Cerebellar cortex (tissue), 1 donor: ENCODE measurements around the gene FAM163B.
"Not testable (repeated sequence)": the region's sequence is repeated elsewhere in the genome, so short reads cannot be mapped to it uniquely, and the experiment has no call there.

Source experiments
- DNase-seq: peaks from one replicate; pipeline ENCODE4 v3.0.0-alpha.2; 2015; ENCODE audit warnings: low spot score

The FAM163B gene

DNA sequence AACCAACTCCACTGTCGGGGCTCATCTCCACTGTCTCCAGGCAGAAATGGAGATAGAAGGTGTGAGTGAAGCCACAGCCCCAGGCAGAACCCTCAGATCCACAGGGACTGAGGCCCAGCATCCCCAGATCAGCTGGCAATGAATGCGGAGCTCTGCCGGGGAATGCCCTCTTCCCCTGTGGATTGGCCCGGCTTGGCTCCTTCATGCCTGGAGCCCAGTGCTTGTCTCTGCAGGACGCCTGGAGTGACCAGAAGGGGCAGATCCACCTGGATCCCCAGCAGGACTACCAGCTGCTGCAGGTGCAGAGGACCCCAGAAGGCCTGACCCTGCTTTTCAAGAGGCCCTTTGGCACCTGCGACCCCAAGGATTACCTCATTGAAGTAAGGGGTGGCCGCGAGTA, 30.4 kb upstream of the FAM163B start:
- DNase-seq: no peak

DNA sequence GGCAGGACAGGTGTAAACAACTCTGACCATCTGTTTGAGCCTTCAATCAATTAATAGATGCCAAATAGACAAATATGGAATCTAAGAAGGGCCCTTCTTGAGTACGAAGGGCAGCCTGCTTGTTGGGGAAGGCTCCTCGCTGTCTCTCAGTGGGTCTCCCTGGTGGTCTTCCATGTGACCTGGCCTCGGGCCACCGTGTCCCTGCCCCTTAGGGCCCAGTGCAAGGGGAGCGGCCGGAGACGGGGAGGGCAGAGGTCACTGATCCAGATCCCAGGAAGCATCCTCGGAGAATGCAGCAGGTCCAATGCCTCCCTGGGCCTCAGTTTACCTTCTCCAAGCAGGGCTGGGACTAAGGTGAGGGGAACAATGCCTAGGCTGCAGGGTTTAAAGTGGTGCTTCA, 29.5 kb upstream of the FAM163B start:
- no peak for DNase-seq

DNA sequence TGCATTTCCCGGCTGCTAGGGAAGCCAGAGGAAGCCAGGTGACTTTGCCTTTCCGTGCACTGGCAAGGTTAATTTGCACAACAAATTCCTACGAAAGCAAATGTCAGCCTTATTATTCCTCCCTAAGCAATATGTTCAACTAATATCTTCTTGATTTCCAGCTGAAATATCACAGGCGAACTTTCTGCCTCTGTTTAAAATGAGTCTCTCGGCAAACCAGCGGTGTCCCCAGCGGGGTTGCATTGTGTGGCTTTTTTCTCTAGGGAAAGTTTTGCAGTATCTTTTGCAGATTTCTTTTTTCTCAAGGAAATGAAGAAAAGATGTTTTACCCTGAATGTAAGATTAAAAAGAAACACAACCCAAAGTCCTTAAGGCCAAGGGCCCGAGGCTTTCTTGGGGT, 28.9 kb upstream of the FAM163B start:
- DNase-seq: no peak

DNA sequence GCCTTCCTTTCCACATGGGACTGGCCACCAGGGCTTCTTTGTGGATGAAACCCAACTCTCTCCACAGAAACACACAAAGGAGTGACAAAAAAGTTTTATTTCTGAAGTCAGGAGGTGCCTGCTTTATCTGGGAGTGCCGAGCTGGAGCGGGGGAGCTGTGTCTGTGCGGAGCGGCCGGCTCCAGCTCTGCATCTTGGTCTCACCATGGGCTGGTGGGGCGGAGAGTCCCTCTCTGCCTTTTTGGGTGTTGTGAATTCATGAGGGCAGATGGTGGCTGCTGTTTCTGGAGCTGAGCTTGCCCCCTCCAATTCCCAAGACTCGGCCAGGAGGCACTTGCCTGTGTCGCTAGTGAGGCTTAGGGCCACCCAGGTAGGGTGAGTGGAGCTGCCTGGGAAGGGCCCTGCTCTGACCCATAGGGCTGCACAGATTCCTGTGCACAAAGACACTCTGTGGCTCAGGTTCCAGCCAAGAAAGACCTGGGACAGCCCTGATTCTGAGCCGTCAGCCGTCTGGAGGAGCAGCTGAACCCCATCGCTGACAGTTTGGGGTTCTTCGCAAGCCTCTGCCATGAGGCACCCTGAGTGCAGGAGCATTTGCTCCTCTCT, 28.4 kb upstream of the FAM163B start:
- DNase-seq: no peak

- DNase-seq: no peak
Measured at GRCh38 chr9:133636902-133637301, 27.7 kb upstream of the FAM163B start.

- no peak for DNase-seq
Measured at GRCh38 chr9:133635533-133636531, 26.6 kb upstream of the FAM163B start, which contains the start of gene DBH. Gene DBH, plus strand, starts transcription at chr9:133636363. Its CDS starts 9 bp downstream, at chr9:133636372.

GRCh38 chr9:133635098-133635497, 25.9 kb upstream of the FAM163B start:
- no peak for DNase-seq

DNA sequence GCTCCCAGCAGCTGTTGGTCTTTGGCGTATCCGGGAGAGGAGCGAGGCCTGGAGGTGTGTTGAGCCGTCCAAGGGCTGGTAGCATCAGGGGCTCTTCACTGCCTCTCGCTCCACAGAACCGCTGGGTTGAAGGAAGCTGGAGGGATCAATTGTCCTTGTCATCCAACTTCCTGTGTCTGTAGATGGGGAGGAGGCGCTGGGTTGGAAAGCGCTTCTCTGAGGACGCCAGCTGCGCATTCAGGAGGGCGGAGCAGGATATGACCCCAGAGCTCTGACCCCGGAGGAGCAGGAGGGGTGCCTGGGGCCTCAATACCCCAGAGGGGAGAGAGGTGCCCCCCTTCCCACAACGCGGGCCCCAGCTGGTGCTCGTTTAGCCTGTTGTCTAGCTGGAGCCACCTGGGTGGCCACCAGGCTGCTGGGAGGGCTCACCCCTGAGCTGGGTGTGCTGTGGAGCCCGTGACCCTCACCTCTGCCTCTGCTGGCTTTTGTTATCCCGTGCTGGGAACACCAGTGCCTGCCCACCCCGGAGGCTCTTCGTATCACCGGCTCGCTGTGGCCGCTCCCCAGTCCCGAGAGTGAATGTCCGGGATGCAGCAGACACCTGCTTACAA, 25.0 kb upstream of the FAM163B start:
- DNase-seq: no peak

- no peak for DNase-seq
Measured at GRCh38 chr9:133633681-133634080, 24.5 kb upstream of the FAM163B start.

DNA sequence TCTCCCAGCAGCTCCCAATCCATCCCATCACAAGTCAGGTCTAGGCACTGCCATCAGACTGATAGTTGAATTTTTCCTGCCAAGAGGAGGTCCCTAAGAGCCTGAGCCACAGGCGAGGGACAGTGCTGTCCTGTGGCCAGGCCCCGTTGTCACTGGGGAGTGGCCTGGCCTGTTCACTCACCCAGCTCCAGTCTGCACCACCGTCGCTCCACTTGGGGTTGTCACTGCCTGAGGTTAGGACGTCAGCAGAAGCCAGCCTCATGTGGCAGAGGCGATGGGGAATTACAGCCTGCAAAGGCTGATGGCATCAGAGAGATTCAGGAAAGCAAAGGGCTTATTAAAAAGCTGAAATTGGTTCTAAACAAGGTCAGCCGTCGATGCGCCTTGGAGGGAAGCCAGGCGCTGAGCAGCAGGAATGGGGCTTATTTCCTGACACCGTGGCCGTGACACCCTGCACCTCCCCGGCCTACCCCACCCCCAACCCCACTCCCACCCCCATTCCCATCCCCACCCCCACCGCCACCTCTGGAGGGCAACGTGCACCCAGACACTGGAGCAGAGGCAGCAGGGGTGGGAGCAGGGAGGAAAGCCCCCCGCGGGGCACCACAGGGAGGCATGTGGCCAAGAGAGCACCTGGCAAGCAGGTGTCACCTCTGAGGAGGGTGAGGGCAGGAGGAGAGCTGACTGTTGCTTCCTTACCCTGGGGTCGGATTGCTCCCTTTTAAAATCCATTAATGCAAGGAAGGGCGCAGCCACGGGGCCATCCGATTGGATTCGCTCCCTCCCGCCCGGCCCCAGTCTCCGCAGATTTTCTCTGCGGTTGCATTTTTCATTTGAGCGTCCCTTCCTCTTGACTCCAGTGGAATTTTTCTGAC, 23.9 kb upstream of the FAM163B start:
- DNase-seq: no peak

DNA sequence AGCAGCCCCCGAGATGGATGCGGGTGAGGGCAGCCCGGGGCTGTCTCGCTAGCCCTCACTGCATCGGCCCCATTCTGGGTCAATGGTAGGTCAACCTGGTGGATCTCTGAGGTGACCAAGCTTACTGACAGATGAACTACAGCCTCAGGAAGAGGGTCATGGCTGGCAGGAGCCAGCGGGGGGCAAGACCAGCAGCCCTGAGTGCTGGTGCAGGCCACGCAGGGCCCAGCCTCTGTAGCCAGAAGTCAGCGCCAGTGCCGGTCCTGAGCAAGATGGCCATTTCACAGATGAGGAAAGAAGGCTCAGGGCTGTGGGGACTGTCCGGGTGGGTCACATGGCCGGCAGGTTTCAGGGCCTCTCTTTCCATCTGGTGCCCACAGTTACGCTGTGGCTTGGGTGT, 21.9 kb upstream of the FAM163B start:
- DNase-seq: no peak

DNA sequence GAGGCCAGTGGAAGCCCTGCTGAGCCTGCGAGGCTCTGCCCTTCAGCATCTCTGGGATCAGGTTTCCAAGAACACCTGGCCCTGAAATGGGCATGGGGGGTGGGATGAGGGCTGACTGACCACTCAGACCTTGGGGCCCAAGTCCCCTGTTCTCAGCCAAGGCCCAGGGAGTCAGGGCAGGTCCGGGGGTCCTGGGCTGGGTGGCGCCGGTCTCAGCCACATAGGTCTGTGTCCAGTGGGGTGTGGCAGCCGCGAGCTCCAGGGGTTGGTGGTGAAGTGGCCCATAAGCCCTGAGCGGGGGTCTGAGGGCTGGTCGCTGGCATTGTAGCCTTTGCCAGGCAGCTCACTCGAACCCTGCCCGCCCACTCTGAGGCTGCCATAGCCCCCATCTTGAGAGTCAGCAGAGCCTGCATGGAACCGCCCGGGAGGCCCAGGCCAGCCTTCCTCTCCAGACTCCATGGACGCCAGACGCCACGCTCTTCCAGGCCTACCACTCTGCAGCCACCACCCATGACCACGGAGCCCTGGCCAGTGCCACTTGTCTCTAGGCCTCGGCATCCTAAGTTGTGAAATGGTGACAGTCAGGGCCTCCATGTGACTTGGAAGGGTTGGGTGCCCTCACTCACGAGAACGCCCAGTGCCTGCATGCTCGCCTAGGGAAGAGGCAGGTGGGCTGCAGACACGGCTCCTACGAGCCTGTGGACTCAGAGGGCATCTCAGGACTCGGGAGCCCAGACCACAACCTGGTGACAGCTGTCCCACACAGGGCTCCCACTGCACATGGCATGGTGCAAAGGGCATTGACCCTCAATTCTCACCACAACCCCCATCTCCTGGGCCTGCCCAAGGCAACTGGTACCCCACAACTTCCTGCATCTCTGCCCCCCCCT, 20.3 kb upstream of the FAM163B start:
- no peak for DNase-seq

DNA sequence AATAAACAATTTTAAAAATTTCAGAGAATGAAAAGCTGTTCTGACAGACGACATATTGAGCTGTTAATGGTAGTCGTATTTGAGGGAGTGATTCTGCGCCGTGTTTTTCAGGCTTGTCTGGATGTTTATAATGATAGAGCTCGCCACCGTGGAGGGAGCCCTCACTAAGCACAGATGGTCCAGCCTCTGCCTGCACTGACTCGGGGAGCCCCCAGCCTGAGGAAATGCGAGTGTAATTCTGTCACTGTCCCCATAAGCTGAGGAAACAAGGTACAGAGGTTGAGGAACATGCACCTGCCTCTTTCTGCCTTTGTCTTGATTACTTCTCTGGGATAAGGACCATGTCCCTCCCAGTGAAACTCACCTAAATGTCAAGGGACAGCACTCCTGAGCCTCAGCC, 19.6 kb upstream of the FAM163B start:
- no peak for DNase-seq

GRCh38 chr9:133627341-133627740, 18.2 kb upstream of the FAM163B start:
- DNase-seq: no peak

- DNase-seq: not testable (repeated sequence)
Measured at GRCh38 chr9:133626008-133626407, 16.8 kb upstream of the FAM163B start.

GRCh38 chr9:133622555-133622954, 13.4 kb upstream of the FAM163B start:
- DNase-seq: no peak

GRCh38 chr9:133621725-133622267, 12.6 kb upstream of the FAM163B start:
- no peak for DNase-seq

DNA sequence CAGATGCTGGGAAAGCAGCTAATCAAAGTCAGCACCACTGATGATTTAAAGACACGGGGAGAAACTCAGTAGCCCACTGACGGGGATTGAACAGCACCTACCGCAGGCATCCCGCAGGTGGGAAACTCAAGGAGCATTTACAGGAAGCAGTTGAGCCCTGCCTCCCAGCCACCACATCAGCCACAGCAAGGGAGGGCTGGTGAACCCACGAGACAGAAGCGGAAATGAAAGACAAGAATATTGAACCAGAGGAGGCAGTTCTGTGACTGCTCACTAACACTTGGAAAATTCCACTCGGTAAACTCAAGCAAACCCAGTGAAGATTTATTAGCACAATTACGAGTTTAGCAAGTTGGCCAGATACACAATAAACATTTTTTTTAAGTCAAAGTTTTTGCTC, 10.6 kb upstream of the FAM163B start:
- no peak for DNase-seq

DNA sequence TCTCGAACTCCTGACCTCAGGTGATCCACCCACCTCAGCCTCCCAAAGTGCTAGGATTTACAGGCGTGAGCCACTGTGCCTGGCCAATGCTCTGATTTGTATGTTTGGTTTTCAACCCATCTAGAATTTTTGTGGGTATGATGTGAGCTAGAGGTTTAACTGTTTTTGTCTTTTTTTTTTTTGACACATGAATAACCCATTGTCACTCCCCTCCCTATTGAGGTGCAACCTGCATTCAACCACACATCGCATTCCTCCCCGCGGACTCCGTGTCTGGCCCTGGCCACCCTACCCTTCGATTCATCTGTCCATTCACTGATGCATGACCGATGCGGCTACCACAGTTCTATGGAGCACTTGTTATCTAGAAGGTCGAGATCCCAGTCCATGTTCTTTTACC, 9.5 kb upstream of the FAM163B start:
- no peak for DNase-seq

DNA sequence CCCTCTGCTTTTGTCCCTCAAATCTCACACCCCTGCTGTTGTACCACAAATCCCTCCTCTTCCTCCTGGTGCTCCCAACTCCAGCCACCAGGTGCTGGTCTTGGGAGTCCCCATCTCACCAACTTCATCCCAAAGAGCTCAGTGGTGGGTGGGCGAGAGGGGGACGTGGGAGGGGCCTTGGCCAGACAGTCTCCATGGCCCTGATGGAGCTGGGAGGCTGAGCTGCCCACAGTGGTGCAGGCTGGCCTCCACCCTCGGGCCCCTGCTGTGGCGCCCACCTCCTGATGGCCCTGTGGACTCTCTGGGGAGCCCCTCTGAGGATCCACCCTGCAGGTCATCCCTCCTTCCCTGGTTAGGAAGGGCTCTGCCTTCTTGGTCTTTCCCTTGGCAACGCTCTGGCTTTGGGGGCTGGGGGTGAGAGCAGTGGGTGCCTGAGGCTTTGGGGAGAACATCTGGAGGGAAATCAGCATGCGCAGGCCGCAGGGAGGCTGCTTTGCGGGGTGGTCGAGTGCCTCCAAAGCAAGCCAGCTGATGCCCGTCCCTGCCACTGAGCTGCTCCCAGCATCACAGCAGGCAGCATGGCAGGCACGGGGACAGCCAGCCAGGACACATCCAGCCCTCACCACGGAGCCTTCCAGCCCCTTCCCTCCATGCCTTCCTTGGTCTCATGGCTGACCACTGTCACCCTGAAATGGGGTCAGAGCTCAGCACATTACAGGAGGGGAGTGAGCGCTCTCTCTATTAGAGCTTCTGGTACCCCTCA, 7.6 kb upstream of the FAM163B start:
- DNase-seq: no peak
